NT2/D1 (cell line): ENCODE measurements around the gene BABAM1.

Experiments used
- SUZ12 ChIP-seq: IDR thresholded peaks from 2 replicates; pipeline ENCODE4 v1.6.1; 2011; ENCODE audit not compliant: insufficient read length, insufficient read depth; ENCODE audit errors: extremely low read depth
- YY1 ChIP-seq: IDR thresholded peaks from 2 replicates; pipeline ENCODE4 v1.6.1; 2011; ENCODE audit not compliant: insufficient read length, insufficient read depth
- ZNF274 ChIP-seq: IDR thresholded peaks from 2 replicates; pipeline ENCODE4 v1.6.1; 2011; ENCODE audit warnings: mild to moderate bottlenecking, low read depth, low read length

GRCh38 chr19:17305517-17306284 is 38.5 kb downstream of the BABAM1 start, which contains the start of gene MRPL34:
- TF ChIP-seq ZNF274: no peak
- no peak for TF ChIP-seq YY1
- no peak for TF ChIP-seq SUZ12
